HG03439 (cell line): Measurements from ENCODE around the gene LYPD3.

Experiments used
- ATAC-seq: cut with Tn5 transposase; IDR thresholded peaks from one replicate; pipeline ENCODE4 v1.9.1; 2021; ENCODE audit warnings: mild to moderate bottlenecking, moderate library complexity; ENCODE audit not compliant: unreplicated experiment

LYPD3 gene

GRCh38 chr19:43435775-43436174 is 29.6 kb downstream of the LYPD3 start:
- ATAC-seq, result no peak

- ATAC-seq, result no peak
These were observed 31.7 kb downstream of the LYPD3 start for GRCh38 chr19:43433689-43434088.

GRCh38 chr19:43433358-43433673 is 32.1 kb downstream of the LYPD3 start:
- ATAC-seq, result no peak

GRCh38 chr19:43430976-43431375 is 34.4 kb downstream of the LYPD3 start:
- ATAC-seq, result no peak

GRCh38 chr19:43430142-43430710 is 35.2 kb downstream of the LYPD3 start:
- no peak for ATAC-seq

GRCh38 chr19:43429395-43429794 is 36.0 kb downstream of the LYPD3 start:
- ATAC-seq, result no peak

- ATAC-seq, result no peak
These were observed 39.6 kb downstream of the LYPD3 start for GRCh38 chr19:43425567-43426392.

GRCh38 chr19:43423779-43424178 is 41.6 kb downstream of the LYPD3 start:
- no peak for ATAC-seq

- no peak for ATAC-seq
These were observed 42.7 kb downstream of the LYPD3 start for GRCh38 chr19:43422689-43423066.

GRCh38 chr19:43422000-43422688 is 43.3 kb downstream of the LYPD3 start:
- ATAC-seq, result no peak

- ATAC-seq, result no peak
These were observed 44.5 kb downstream of the LYPD3 start for GRCh38 chr19:43420954-43421353.

GRCh38 chr19:43416951-43417623 is 48.3 kb downstream of the LYPD3 start:
- ATAC-seq, result no peak

- no peak for ATAC-seq
These were observed 50.9 kb downstream of the LYPD3 start, which contains the start of gene TEX101 for GRCh38 chr19:43414554-43414953. Gene TEX101, plus strand, starts transcription at chr19:43414890. Its CDS starts 1,030 bp downstream, at chr19:43415920.

GRCh38 chr19:43412441-43412840 is 53.0 kb downstream of the LYPD3 start:
- no peak for ATAC-seq
